NB4 (cell line): ENCODE data around the gene MDFI.

Experiments
- DNase-seq: peaks from one replicate; pipeline ENCODE4 v3.0.0; 2010; ENCODE audit warnings: low read depth
- H3K4me3 ChIP-seq: one replicate; pipeline ENCODE4 v1.5.1; 2011; ENCODE audit warnings: mild to moderate bottlenecking, low read depth, low read length, moderate library complexity
- MYC ChIP-seq: IDR thresholded peaks from 2 replicates; pipeline ENCODE4 v1.6.1; 2011; ENCODE audit warnings: low read depth, low read length
- POLR2A ChIP-seq: IDR thresholded peaks from 2 replicates; pipeline ENCODE4 v1.6.1; 2011; ENCODE audit warnings: mild to moderate bottlenecking; ENCODE audit not compliant: insufficient read length; ENCODE audit errors: extremely low read depth
- TF ChIP-seq, protein P1 (sequence below): IDR thresholded peaks from one replicate; pipeline ENCODE4 v1.5.1; 2012; ENCODE audit warnings: low read depth, low read length
- TF ChIP-seq, protein P2 (sequence below): IDR thresholded peaks from 2 replicates; pipeline ENCODE4 v1.6.1; 2011; ENCODE audit warnings: low read depth, low read length

MDFI gene

DNA sequence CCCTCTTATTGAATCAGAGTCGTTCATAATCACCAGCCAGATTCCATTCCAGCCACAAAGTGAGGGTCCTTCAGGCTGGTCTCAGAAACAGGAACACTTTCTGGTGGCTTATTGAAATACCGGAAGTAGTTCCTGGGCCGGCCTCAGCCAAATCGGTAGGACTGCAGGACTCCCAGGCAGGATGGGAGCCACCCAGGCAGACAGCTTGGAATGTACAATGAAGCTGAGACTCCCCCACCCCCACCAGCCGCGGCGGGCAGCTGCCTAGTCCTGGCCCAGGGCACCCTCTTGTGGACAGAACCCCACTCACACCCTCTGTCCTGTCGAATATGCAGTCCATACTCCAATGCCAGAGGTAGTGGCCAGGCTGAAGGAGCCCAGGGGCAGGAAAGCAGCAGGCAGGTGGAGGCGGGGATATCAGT lies 43.8 kb downstream of the MDFI start:
- no peak for TF ChIP-seq POLR2A
- TF ChIP-seq, protein P1, sequence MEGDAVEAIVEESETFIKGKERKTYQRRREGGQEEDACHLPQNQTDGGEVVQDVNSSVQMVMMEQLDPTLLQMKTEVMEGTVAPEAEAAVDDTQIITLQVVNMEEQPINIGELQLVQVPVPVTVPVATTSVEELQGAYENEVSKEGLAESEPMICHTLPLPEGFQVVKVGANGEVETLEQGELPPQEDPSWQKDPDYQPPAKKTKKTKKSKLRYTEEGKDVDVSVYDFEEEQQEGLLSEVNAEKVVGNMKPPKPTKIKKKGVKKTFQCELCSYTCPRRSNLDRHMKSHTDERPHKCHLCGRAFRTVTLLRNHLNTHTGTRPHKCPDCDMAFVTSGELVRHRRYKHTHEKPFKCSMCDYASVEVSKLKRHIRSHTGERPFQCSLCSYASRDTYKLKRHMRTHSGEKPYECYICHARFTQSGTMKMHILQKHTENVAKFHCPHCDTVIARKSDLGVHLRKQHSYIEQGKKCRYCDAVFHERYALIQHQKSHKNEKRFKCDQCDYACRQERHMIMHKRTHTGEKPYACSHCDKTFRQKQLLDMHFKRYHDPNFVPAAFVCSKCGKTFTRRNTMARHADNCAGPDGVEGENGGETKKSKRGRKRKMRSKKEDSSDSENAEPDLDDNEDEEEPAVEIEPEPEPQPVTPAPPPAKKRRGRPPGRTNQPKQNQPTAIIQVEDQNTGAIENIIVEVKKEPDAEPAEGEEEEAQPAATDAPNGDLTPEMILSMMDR, result peak; percentile 71
- TF ChIP-seq, protein P2, sequence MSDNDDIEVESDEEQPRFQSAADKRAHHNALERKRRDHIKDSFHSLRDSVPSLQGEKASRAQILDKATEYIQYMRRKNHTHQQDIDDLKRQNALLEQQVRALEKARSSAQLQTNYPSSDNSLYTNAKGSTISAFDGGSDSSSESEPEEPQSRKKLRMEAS, result peak; percentile 24; the same call in 1 of the 2 replicates
- TF ChIP-seq MYC, result no peak
- no peak overlapping the region for H3K4me3 ChIP-seq
- peak; percentile 87 for DNase-seq

DNA sequence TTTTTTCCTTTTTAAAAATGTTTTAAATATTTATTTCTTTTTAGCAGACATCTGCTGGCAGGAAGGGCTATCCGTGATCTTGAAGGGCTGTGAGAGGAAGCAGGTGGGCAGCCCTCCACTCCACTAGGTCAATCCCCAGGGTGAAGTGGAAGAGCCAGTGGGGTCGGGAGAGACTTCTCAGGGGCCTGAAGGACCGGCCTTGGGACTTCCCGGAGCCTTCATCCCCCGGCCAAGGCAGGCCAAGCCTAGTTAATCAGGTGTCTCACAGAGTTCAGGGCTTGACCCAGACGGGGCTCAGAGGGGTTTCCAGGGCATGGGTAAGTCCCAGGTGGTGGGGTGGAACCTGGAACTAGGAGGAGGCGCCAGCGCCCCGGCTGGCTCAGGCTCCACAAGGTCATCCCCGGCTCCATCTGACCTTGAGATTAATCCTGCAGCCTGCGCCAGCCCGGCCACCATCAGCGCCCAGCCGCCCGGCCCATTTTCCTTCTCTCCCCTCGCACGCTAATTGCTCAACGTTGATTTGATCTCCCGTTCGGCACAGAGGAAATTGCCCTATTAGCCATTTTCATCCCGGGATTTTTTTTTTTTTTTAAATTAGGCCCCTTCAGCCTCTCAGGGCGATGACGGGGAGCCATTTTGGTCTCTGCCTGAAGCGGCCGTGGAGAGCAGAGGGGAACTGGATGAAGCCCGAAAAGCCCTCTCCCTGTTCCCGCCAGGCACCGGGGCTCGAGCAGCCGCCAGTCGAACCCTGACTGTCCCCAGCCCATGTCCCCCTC lies 44.4 kb downstream of the MDFI start:
- no peak overlapping the region for H3K4me3 ChIP-seq
- DNase-seq, result no peak
- TF ChIP-seq POLR2A (no peak), MYC (no peak)

DNA sequence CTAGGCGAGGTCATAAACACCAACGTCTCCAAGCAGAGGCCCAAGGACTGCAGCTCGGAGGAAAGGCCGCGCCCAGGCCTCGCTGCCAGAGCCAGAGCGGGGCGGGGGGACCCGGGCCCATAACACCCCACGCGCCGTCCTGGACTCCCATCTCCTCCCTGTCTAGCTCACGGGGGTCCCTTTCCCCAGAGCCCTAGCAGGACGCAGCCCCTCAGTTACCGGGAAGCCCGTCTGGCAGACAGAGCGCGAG lies 44.9 kb downstream of the MDFI start:
- TF ChIP-seq, protein P1, result no peak
- no peak for TF ChIP-seq POLR2A
- TF ChIP-seq, protein P2, result no peak
- no peak for TF ChIP-seq MYC

DNA sequence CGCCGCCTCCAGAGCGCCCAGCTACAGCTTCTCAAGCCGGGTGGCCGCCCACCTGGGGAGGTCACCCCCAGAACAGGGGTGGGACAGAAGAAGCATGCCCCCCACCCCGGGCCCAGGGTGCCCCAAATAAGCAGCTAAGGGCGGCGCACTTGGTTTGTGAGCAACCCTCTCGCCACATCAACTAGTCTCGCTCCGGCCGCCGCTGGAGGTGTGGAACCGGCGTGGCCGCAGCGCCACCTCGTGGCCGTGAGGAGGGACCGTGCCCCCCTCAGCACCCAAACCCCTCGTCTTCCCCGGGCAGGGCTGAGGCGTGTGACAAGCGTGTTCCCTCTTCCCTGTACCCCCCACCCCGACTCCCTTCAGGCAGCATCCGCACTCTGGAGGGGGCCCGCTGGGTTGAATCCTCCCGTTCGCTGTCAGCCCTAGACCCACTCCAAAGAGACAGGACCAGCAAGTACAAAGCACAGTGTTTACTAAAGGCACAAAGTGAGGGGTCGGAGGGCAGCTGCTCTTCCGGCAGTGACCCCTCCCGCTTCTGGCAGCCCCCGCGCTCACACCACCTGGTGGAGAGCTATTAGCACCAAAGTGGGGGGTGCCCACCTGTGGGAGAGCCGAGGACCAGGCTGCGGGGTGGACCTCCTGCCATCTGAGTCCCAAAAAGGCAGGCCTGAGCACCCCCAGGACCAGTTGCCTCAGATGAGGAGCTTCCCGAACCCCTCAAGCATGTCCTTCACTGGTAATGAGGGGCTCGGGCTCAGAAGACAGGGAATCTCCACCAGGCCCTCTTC lies 45.4 kb downstream of the MDFI start:
- DNase-seq, result peak; percentile 82
- TF ChIP-seq POLR2A (no peak), MYC (no peak)
- TF ChIP-seq, protein P1, result peak; percentile 77
- TF ChIP-seq, protein P2, result peak; percentile 50; the same call in 1 of the 2 replicates
- no peak overlapping the region for H3K4me3 ChIP-seq

More for the DNA sequence above, 44.9 kb downstream of the MDFI start:
- no peak for DNase-seq
- H3K4me3 ChIP-seq, result no peak overlapping the region

DNA sequence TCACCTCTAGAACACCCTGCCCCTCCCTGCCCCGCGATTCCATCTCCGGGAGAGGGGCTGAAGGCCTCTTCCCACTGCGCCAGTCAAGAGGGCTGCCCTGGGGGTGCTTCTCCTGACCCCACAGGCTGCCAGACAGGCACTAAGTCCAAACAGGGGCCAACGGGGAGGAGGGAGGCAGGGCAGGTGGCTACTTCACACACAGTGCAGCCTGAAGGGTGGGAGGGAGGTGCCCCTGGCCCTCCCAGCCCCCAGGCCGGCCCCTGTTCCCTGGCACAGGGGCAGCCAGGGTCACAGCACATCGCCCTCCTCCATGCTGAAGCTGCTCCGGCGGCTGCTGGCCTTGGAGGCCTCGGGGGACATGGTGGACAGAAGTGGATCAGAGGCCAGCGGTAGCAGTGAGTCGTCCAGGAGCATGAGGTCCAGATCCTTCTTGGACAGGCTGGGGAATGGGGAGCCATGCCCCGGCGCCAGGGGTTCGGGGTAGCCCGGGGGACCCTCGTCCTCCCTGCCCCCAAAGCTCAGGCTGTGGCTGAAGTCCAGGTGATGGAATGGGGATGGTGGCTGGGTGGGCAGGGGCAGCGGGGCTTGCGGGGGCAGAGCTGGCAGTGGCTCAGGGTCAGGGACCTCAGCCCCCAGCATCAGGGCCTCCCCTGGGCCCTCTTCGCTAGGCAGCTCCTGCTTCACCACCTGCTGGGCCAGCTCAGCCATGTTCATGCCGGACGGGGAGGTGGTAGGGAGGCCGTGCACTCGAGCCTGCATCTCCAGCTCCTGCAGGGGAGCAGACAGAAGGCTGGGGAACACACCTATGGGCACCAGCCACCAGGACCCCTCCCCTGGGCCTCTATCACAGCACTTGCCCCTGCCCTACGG lies 46.3 kb downstream of the MDFI start:
- TF ChIP-seq MYC (no peak), POLR2A (no peak)
- TF ChIP-seq, protein P1, result no peak
- TF ChIP-seq, protein P2, result no peak
- no peak for DNase-seq
- H3K4me3 ChIP-seq, result no peak overlapping the region
